ENCODE data around the gene TBC1D16.

Gene TBC1D16

GRCh38 chr17:79940459-79941087 lies 95.1 kb downstream of the TBC1D16 start:
- DNase-seq (ENCODE audit: low read depth, low spot score): no peak

- DNase-seq (ENCODE audit: low read depth, low spot score): no peak
Measured at GRCh38 chr17:79939755-79940458, 95.8 kb downstream of the TBC1D16 start.

GRCh38 chr17:79939094-79939435 lies 96.6 kb downstream of the TBC1D16 start:
- DNase-seq (ENCODE audit: low read depth, low spot score): no peak

GRCh38 chr17:79938336-79939093 lies 97.2 kb downstream of the TBC1D16 start:
- no peak for DNase-seq (ENCODE audit: low read depth, low spot score)

- DNase-seq (ENCODE audit: low read depth, low spot score): no peak
Measured at GRCh38 chr17:79937391-79938335, 98.0 kb downstream of the TBC1D16 start.

- DNase-seq (ENCODE audit: low read depth, low spot score): no peak
Measured at GRCh38 chr17:79936641-79937381, 98.9 kb downstream of the TBC1D16 start.

GRCh38 chr17:79936050-79936449 lies 99.6 kb downstream of the TBC1D16 start:
- no peak for DNase-seq (ENCODE audit: low read depth, low spot score)

GRCh38 chr17:79935197-79935885 lies 100.3 kb downstream of the TBC1D16 start:
- no peak for DNase-seq (ENCODE audit: low read depth, low spot score)

- no peak for DNase-seq (ENCODE audit: low read depth, low spot score)
Measured at GRCh38 chr17:79934653-79934970, 101.1 kb downstream of the TBC1D16 start.

- no peak for DNase-seq (ENCODE audit: low read depth, low spot score)
Measured at GRCh38 chr17:79933863-79934652, 101.6 kb downstream of the TBC1D16 start.

GRCh38 chr17:79932451-79933306 lies 103.0 kb downstream of the TBC1D16 start:
- no peak for DNase-seq (ENCODE audit: low read depth, low spot score)

GRCh38 chr17:79931817-79932309 lies 103.8 kb downstream of the TBC1D16 start:
- no peak for DNase-seq (ENCODE audit: low read depth, low spot score)

GRCh38 chr17:79930877-79931816 lies 104.5 kb downstream of the TBC1D16 start:
- DNase-seq (ENCODE audit: low read depth, low spot score): no peak

- DNase-seq (ENCODE audit: low read depth, low spot score): no peak
Measured at GRCh38 chr17:79930062-79930876, 105.4 kb downstream of the TBC1D16 start.

- DNase-seq (ENCODE audit: low read depth, low spot score): no peak
Measured at GRCh38 chr17:79929257-79930061, 106.2 kb downstream of the TBC1D16 start.
